MM.1S (cell line): ENCODE measurements around the gene SNX17.

ENCODE experiments used
- DNase-seq: peaks from one replicate; pipeline ENCODE4 v3.0.0-alpha.2; 2015
- H2AFZ ChIP-seq: fragments of 300-600 bp; sonication (generic); 2 replicates; pipeline ENCODE4 v1.6.0; 2016; ENCODE audit warnings: antibody characterized with exemption, low read length
- H3F3A ChIP-seq: fragments of 300-600 bp; sonication (generic); 2 replicates; pipeline ENCODE4 v1.6.1; 2016; ENCODE audit warnings: mild to moderate bottlenecking, antibody characterized with exemption, low read length, moderate library complexity, mixed read lengths; ENCODE audit not compliant: insufficient read depth
- H3K27ac ChIP-seq: fragments of 300-600 bp; sonication (generic); 2 replicates; pipeline ENCODE4 v1.5.1; 2016; ENCODE audit warnings: mild to moderate bottlenecking, low read length
- H3K27me3 ChIP-seq: fragments of 300-600 bp; sonication (generic); replicated peaks from 2 replicates; pipeline ENCODE4 v1.6.0; 2016; ENCODE audit warnings: low read length; ENCODE audit not compliant: insufficient read depth
- H3K36me3 ChIP-seq: fragments of 300-600 bp; sonication (generic); replicated peaks from 2 replicates; pipeline ENCODE4 v1.6.1; 2016; ENCODE audit warnings: mild to moderate bottlenecking, low read length, mixed read lengths; ENCODE audit not compliant: insufficient read depth
- H3K4me1 ChIP-seq: fragments of 300-600 bp; sonication (generic); 2 replicates; pipeline ENCODE4 v1.6.1; 2016; ENCODE audit warnings: low read length, mixed read lengths
- H3K4me2 ChIP-seq: fragments of 300-600 bp; sonication (generic); 2 replicates; pipeline ENCODE4 v1.6.0; 2016; ENCODE audit warnings: low read depth, low read length
- H3K4me3 ChIP-seq: fragments of 300-600 bp; sonication (generic); 2 replicates; pipeline ENCODE4 v1.5.1; 2016; ENCODE audit warnings: low read length, mixed read lengths
- H3K79me2 ChIP-seq: fragments of 300-600 bp; sonication (generic); 2 replicates; pipeline ENCODE4 v1.6.1; 2016; ENCODE audit warnings: mixed run types, low read length, mixed read lengths
- H3K9ac ChIP-seq: fragments of 300-600 bp; sonication (generic); 2 replicates; pipeline ENCODE4 v1.6.1; 2016; ENCODE audit warnings: low read length, mixed read lengths
- H3K9me2 ChIP-seq: fragments of 300-600 bp; sonication (generic); replicated peaks from 2 replicates; pipeline ENCODE4 v1.6.1; 2016; ENCODE audit warnings: mild to moderate bottlenecking, low read length, mixed read lengths; ENCODE audit not compliant: insufficient read depth
- H3K9me3 ChIP-seq: fragments of 300-600 bp; sonication (generic); replicated peaks from 2 replicates; pipeline ENCODE4 v1.6.1; 2016; ENCODE audit warnings: mild to moderate bottlenecking, low read length, mixed read lengths; ENCODE audit not compliant: insufficient read depth
- H4K20me1 ChIP-seq: fragments of 300-600 bp; sonication (generic); 2 replicates; pipeline ENCODE4 v1.6.1; 2016; ENCODE audit warnings: mild to moderate bottlenecking, low read length, moderate library complexity, mixed read lengths; ENCODE audit not compliant: insufficient read depth
- CTCF ChIP-seq: fragments of 300-600 bp; sonication (generic); IDR thresholded peaks from 2 replicates; pipeline ENCODE4 v1.5.1; 2016; ENCODE audit warnings: antibody characterized with exemption, low read length, mixed read lengths
- EZH2 ChIP-seq: fragments of 300-600 bp; sonication (generic); optimal IDR thresholded peaks from 2 replicates; pipeline ENCODE3; 2017; ENCODE audit warnings: low read depth, mild to moderate bottlenecking, antibody characterized with exemption, low read length, mixed read lengths
- EZH2phosphoT487 ChIP-seq: fragments of 300-600 bp; sonication (generic); IDR thresholded peaks from 2 replicates; pipeline ENCODE4 v1.6.1; 2018; ENCODE audit warnings: antibody characterized with exemption, low read length

The SNX17 gene

GRCh38 chr2:27356382-27357181 lies 13.8 kb upstream of the SNX17 start, which contains the start of gene GTF3C2:
Gene GTF3C2 (minus strand): TSS chr2:27356764. CDS start chr2:27343554, 13,210 bp downstream.
- Histone ChIP-seq H3K9me3 (no peaks in the 10 kb centered on the region), H4K20me1 (no peaks in the 10 kb centered on the region), H3K36me3 (no peaks in the 10 kb centered on the region), H3K4me3 (peak within 1 kb of the TSS; percentile 95), H3K9me2 (no peaks in the 10 kb centered on the region), H3K79me2 (peaks cover 69% of the 10 kb centered on the region), H3F3A (peaks cover 13% of the 10 kb centered on the region), H3K27ac (peak within 1 kb of the TSS; percentile 97), H2AFZ (peak within 1 kb of the TSS; percentile 86), H3K27me3 (no peaks in the 10 kb centered on the region), H3K9ac (peak within 1 kb of the TSS; percentile 90), H3K4me1 (peaks cover 7% of the 10 kb centered on the region), H3K4me2 (peak within 1 kb of the TSS; percentile 93)
- DNase-seq = peak; percentile 95
- TF ChIP-seq EZH2 = no peak

- no peaks in the 10 kb centered on the region for H4K20me1 ChIP-seq
- no peak overlapping the region for H3K9ac ChIP-seq
- H3F3A ChIP-seq = peaks cover 6% of the 10 kb centered on the region
- H3K4me2 ChIP-seq = no peak overlapping the region
- H3K79me2 ChIP-seq = peaks cover 14% of the 10 kb centered on the region
- H3K4me3 ChIP-seq = no peak overlapping the region
- peaks cover 2% of the 10 kb centered on the region for H3K36me3 ChIP-seq
- DNase-seq = no peak
- no peak overlapping the region for H3K27ac ChIP-seq
- H3K9me3 ChIP-seq = no peaks in the 10 kb centered on the region
- H3K9me2 ChIP-seq = no peaks in the 10 kb centered on the region
- H3K27me3 ChIP-seq = no peaks in the 10 kb centered on the region
- H2AFZ ChIP-seq = no peak overlapping the region
- H3K4me1 ChIP-seq = no peaks in the 10 kb centered on the region; the same call in 1 of the 2 replicates
- TF ChIP-seq CTCF = no peak
- TF ChIP-seq EZH2 = no peak
- TF ChIP-seq EZH2phosphoT487 = no peak
Measured at GRCh38 chr2:27362678-27363420, 7.6 kb upstream of the SNX17 start.

- Histone ChIP-seq H3K36me3 (peaks cover 2% of the 10 kb centered on the region), H3K9ac (no peak overlapping the region), H3K4me1 (peaks cover 5% of the 10 kb centered on the region; the same call in 1 of the 2 replicates), H3F3A (peaks cover 6% of the 10 kb centered on the region), H3K27ac (no peak overlapping the region), H2AFZ (no peak overlapping the region), H3K4me3 (no peak overlapping the region), H4K20me1 (no peaks in the 10 kb centered on the region), H3K27me3 (no peaks in the 10 kb centered on the region), H3K9me2 (no peaks in the 10 kb centered on the region), H3K4me2 (no peak overlapping the region), H3K9me3 (no peaks in the 10 kb centered on the region), H3K79me2 (peaks cover 17% of the 10 kb centered on the region)
- DNase-seq = no peak
- TF ChIP-seq CTCF = no peak
- TF ChIP-seq EZH2phosphoT487 = no peak
- no peak for TF ChIP-seq EZH2
Measured at GRCh38 chr2:27363933-27364332, 6.5 kb upstream of the SNX17 start.
